AG04449 (cell line): ENCODE measurements around the gene ZNF438.

ENCODE experiments used
- CTCF ChIA-PET: fragments of 350-600 bp; formaldehyde crosslinking; extraction: SDS; loops from one replicate; lab custom pipeline; 2021; ENCODE audit warnings: antibody characterized with exemption; lab: Yijun Ruan, JAX
- POLR2A ChIA-PET: fragments of 400-600, 350-600 bp; formaldehyde crosslinking; extraction: SDS; loops from one replicate; lab custom pipeline; 2020; ENCODE audit warnings: antibody characterized with exemption, inconsistent platforms; lab: Yijun Ruan, JAX
- DNase-seq: peaks from one replicate; pipeline ENCODE4 v3.0.0-alpha.2; 2010; ENCODE audit warnings: low read depth, low spot score
- H3K4me3 ChIP-seq: 2 replicates; pipeline ENCODE4 v1.5.1; 2011; ENCODE audit warnings: low read depth, mild to moderate bottlenecking, control low read depth, low read length
- TF ChIP-seq, protein P1 (sequence below): IDR thresholded peaks from one replicate; pipeline ENCODE4 v1.5.1; 2011; ENCODE audit warnings: mild to moderate bottlenecking, moderate library complexity, low read length, control low read depth, inconsistent platforms; ENCODE audit not compliant: insufficient read depth; ENCODE audit errors: missing control alignments

Gene ZNF438

GRCh38 chr10:30974773-30975415, 56.8 kb downstream of the ZNF438 start:
- no peak for DNase-seq
- CTCF ChIA-PET, result no interaction called here
- H3K4me3 ChIP-seq, result no peak overlapping the region
- POLR2A ChIA-PET, result no interaction called here
- TF ChIP-seq, protein P1, sequence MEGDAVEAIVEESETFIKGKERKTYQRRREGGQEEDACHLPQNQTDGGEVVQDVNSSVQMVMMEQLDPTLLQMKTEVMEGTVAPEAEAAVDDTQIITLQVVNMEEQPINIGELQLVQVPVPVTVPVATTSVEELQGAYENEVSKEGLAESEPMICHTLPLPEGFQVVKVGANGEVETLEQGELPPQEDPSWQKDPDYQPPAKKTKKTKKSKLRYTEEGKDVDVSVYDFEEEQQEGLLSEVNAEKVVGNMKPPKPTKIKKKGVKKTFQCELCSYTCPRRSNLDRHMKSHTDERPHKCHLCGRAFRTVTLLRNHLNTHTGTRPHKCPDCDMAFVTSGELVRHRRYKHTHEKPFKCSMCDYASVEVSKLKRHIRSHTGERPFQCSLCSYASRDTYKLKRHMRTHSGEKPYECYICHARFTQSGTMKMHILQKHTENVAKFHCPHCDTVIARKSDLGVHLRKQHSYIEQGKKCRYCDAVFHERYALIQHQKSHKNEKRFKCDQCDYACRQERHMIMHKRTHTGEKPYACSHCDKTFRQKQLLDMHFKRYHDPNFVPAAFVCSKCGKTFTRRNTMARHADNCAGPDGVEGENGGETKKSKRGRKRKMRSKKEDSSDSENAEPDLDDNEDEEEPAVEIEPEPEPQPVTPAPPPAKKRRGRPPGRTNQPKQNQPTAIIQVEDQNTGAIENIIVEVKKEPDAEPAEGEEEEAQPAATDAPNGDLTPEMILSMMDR, result no peak

GRCh38 chr10:30974355-30974754, 57.3 kb downstream of the ZNF438 start:
- POLR2A ChIA-PET, result no interaction called here
- DNase-seq, result no peak

GRCh38 chr10:30973737-30974136, 57.9 kb downstream of the ZNF438 start:
- DNase-seq, result no peak
- TF ChIP-seq, protein P1, result no peak
- ChIA-PET CTCF (no interaction called here), POLR2A (no interaction called here)
- H3K4me3 ChIP-seq, result no peak overlapping the region

More at GRCh38 chr10:30974355-30974754, 57.3 kb downstream of the ZNF438 start:
- TF ChIP-seq, protein P1, result no peak
- CTCF ChIA-PET, result no interaction called here
- no peak overlapping the region for H3K4me3 ChIP-seq

DNA sequence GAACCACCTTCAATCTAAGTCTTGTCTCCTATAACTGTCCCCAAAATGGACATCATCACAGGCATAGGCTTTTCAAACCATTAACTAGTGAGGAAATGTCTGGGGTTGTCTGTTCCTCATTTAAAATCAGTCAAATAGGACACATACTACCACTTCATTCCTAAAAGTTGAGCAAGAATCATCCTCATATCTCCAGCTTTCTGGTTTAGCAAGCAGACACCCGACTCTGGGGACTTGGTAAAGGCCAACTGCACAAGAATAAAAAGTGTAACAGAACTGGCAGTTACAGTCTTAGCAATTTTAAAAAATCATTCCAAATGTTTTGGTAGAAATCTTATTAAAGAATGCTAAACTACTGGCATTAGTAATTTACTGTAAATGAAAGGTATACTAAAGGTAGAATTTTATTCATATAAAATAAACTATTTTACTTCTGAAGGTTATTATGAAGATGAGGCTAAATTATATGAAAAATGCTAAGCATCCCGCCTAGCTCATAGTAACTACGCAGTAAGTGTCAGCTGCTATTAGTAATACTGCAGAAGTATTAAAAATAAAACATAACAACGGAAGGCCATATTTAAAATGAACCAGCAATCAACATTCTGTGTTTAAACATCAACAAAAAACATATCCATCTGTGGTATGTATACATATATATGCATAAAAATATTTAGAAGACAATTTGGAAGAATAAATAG, 60.8 kb downstream of the ZNF438 start:
- ChIA-PET CTCF (interaction anchor here (1.4 kb wide), 1 partner anchor 37 kb away, joined by 4 read pairs; no protein-coding TSS in a partner anchor), POLR2A (no interaction called here)
- H3K4me3 ChIP-seq, result no peak overlapping the region
- no peak for DNase-seq
- TF ChIP-seq, protein P1, result no peak

GRCh38 chr10:30968711-30969110, 63.0 kb downstream of the ZNF438 start:
- ChIA-PET CTCF (no interaction called here), POLR2A (no interaction called here)

More at GRCh38 chr10:30968711-30969110, 63.0 kb downstream of the ZNF438 start:
- TF ChIP-seq, protein P1, result no peak
- H3K4me3 ChIP-seq, result no peak overlapping the region
- DNase-seq, result no peak
